Activated effector memory CD4-positive, alpha-beta T cell treated with anti-CD3 and anti-CD28 coated beads, Interleukin-2, amount 50 U/mL, for 16 hours (primary cell): ENCODE measurements around the gene ABTB2.

Source experiments
- DNase-seq: peaks from one replicate; pipeline ENCODE4 v3.0.0-alpha.2; 2020

ABTB2 gene

DNA sequence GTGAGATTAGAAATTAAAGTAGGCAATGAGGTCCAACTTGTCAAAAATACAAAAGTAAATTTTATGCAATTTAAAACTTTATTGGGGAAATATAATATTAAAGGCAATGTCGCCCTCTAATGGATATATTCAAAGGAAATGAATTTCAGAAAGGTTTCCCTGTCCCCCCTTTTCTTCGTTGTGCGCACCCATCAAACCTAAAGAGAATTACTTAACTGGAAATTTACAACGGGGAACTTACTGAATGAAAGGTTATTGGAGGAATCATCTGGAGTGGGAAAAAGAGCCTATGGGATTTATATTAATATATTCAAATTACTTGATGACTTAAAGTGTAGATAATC lies 1.7 kb upstream of the ABTB2 start:
- no peak for DNase-seq

DNA sequence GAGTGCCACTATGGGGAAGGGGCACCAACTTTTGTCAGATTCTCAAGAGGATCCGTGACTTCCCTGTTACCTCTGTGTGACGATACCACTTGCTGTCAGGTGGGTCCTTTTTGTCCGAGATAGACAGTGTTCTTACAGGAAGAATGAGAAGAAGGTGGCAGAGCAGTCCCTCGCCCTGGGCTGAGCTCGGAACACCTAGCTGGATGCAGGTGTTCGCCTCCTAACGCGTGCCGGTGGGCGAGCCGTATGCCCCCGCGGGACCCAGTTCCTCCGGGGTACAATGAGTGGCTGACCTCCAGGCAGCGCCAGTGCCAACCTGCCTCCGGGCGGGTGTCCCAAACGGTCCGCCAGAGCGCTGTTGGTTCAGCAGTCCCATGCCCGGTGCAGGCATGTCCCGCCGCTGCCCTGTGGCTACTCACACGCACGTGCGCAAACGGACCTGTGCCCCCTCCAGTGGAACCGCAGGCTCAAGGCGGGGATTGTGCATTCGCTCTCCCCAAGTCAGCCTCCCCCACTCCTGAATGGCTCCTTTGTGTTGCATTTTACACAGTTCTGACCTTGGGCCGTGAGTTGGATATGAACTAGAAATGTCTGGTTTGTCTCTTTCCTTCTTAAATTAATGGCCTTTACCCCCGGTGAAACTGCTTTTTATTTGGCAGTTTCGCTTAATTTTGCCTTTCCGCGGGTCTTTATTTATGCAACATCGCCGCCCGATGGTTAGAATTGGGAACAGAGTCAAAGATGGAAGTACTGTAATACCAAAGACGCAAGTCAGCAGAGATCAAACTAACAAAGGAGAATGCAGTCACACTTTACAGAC lies 1.1 kb upstream of the ABTB2 start:
- DNase-seq, result peak; percentile 89

DNA sequence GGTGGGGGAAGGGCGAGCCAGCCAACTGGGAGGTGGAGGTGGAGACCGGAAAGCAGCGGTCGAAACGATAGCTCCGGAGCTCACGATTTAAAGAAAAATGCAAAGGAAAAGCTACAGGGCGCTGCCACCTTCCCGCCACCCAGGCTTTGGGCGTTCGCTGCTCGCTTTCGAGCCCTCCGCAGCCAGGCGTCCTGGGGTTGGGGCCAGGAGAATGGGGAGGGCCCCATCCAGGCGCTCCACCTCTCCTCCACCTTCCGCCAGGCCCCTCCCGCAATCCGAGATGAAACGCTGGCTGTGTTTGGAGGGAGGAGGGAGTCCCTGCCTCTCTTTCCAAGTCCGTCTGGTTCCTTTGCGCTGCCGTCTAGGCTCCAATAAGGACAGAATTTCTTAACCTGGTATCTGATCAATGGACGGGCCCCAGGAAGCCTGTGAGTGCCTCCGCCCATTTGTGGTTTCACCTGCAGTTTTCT lies 483 bp upstream of the ABTB2 start:
- DNase-seq, result no peak

DNA sequence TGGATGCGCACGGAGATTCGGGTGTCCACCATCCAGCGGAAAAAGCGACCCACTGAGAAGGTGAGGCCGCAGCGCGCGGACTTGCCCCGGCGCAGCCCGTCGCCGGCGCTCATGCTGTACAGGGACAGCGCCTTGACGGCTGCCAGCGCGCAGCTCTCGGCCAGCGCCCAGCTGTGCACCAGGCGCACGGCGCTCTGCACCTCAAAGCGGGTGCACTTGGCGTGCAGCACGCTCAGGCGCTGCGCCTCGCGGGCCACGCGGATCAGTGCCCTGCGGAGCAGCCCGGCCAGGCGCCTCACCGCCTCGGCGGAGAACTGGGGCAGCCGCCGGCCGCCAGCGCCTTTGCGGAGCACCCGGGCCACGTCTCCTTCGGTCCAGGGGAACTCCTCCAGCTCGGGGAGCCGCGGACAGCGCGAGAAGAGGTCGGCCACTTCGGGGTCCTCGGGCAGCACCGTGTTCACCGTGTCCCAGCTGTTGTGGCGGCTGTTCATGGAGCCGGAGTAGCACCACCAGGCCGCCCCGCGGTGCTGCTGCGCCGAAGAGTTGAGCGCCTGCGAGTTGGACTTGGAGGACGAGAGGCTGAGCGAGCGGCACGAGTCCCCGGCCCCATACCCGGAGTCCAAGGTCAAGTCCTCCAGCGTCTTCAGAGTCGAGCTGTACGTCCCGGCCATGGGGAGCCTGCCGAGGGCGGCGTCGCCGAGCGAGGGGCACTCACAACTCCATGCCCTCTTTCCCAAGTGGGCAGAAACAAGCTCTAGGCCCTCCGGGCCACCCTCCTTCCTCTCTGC lies 703 bp downstream of the ABTB2 start:
- peak; percentile 79 for DNase-seq

DNA sequence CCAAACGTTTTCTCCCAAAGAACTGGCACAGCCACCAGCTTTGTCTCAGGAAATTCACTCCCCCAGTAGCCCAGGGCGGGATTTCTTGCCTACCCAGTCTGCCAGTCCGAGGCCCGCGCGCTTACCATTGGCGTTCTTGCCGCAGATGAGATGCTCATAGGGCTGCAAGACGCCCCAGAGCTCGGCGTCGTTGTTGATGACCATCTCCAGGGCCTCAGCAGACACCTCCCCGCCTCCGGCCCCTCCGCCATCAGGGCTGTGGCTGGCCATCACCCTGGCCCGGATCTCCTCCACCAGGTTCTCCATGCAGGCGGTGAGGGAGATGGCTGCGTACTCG lies 1.3 kb downstream of the ABTB2 start:
- DNase-seq, result no peak

DNA sequence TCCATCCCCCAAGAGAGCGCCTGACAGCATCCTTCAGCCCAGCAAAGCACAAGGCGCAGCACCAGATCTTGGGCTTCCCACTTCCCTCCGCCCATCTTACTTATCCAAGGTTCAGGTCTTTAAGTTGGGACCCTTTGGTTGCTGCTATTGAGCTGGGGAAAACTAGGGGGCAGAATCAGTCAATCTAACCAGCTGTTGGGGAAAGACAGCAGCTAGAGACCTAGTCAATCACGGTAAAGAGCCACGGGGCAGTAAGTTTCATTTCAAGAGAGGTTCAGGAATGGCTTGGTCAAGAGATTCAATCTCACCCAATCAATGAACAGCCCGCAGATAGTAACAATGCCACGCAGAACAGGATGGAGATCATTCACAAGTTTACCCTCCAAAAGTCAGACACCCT lies 1.7 kb downstream of the ABTB2 start:
- no peak for DNase-seq

DNA sequence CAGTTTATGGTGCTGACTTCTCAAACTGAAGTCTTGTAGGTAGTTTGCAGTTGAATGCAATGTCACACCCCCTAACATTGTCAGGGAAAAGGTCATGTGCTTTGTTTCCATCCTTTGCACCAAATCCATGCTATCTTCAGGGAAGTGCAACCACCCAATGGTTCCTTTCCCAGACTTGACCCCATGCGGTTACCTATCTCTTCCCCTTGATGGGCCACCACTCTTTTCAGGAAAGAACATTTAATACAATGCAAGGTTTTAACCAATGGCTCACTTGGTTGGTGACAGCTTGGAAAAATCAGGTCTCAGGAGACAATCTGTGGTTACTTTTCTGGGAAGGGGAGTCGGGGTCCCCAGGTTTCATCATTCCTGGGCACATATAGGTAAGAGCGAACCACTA lies 2.1 kb downstream of the ABTB2 start:
- DNase-seq, result no peak

DNA sequence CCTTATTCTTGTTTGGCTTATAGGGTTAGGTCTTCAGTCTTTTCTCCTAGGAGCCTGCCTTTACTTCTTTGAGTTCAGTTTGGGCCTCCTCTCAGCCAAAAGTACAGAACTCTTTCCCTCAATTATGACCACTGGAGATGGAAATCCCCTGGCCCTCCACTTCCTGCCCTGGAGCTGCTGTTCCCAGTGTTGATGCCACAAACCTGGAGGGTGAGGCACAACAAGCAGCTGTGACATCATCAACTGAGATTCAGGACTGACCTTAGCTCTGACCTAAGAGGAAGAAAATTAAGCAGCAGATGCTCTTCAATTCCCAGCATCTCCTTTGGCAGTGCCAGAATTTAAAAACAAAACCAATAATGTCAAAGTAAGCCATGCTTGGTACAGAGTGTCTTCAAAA lies 3.0 kb downstream of the ABTB2 start:
- no peak for DNase-seq

DNA sequence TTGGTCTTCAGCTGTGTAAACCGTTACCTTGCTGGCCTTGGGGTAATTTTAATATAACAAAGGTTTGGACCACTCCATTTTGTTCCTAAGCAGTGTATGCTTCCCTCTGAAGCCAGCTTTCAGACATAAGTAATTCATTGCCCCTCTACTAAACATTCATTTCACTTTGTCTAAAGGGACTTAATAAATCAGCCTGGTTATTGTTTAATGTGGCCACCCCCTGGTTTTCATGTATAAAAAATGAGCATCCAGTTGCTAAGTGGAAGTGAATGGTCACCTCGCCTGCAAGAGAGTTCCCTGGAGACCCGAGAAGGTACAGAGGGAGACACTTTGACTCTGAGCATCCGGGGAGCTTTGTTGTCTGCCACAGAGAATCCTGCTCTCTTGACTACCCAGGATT lies 3.9 kb downstream of the ABTB2 start:
- DNase-seq, result no peak

DNA sequence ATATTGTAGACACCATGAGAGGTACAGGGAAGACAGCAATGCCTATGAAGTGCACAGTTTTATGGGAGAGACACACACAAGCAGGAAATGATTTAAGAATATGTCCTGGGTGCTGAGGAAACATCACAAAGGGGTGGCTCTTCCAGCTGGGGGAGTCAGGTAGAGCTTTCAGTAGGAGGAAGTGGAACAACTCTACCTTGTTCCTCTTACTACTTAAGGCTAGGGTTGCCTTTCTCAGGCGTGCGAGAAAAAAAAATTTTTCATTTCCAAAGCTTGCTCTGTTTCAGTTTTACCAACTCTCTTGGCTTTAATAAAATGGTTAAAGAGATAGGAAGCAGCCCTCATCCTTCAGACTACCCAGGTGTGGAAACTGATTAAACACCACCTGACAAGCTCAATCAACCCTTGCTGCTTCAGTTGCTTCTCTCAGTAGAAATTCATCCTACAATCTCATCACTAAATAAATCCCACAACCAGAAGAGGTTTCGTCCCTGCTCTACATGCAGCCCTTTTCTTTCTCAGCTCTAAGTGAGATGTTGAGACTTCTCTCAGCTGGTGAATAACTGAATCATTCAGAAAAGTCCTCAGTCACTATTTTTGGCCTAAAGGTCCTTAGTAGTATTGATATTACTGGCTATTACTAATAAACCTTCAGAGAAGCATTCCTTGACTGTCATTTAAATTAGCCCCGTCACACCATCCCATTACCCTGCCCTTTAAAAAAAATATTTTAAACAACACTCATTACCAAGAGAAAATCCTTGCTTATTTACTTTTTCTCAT lies 5.9 kb downstream of the ABTB2 start:
- DNase-seq, result no peak

DNA sequence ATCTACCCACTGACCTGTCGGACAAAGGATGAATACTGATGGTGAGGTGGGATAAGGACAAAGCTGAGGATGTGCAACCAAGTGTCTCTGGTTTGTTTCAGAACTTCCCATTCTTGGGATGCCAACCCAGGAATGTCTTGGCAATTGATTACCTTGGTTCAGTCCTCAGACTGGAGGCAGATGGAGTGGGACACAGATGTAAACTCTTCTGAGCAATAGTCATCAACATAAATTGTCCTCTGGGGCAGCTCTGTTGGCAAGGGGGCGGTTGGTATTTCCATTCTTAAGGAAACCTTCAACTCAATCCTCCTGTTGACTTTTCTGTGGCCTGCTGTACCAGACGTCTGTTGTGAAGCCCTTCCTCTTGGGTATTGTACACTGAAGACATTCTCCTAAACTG lies 6.8 kb downstream of the ABTB2 start:
- no peak for DNase-seq

DNA sequence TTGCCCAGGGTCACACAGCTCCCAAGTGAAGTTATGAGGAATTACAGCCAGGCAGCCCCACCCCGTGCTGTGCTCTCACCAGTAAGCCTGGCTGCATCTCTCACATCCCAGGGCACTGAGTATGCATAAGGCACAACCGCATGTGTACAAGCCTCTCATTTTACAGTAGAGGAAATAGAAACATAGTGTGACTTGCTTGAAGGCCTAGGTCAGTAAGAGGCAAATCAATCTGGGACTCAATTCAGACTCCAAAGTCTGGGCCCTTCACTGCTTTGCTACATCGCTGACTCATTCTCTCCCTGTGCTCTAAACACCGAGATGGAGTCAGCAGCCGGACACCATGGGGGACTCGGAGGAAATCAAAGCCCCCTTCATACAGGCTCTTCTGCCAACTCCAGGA lies 7.9 kb downstream of the ABTB2 start:
- no peak for DNase-seq

DNA sequence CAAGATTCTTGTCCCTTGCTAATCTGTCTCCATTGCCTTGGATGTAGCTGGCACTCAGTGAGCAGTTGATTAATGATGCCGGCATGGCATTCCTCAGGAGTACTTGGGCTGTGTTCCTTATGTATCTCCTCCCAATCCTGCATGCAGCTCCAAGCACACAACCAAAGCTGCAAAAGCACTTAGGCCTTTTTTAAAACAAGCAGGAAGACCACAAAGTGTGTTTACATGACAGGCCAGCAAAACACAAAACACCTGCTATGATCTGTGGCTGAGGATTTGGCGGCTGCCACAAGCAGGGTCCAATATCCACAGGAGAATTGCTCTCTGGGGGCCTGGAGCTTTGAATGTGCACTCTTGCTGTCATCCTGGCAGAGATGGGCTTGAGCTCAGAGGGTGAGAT lies 8.9 kb downstream of the ABTB2 start:
- no peak for DNase-seq

DNA sequence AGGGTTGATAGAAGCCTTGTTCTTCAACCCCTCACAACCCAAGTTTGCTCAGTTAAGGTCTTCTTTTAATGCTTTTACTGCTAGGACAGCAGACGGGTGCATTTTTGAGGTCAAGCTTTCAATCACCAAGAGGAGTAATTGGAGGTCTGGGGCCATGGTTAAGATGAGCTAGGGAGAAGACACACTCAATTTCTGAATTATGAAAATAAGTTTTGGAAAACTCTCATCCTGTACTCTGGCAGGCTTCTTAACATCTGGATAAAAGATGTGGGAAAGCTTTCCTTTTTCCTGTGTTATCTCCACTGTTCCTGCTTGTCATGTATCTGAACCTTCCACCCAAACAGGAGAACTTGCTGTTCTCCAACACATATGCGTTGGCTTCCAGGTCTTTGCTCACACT lies 9.7 kb downstream of the ABTB2 start:
- DNase-seq, result no peak

DNA sequence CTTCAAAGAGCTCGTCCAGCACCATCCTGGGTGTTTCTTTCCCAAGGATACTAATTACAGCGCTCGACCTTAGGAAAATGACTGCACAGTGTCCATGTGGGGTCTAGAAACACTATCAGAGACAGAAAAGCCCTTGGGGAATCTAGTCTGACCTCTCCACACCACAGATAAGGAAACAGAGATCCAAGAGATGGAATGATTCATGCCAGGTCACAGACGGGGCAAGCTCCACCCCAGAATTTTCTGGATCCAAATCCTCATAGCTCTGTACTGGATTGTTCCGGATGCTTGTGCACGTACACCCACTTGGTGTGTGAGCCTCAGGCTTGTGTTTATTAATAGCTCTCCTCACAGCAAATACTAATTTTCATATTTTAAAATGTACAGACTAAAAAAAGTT lies 11.3 kb downstream of the ABTB2 start:
- DNase-seq, result no peak

DNA sequence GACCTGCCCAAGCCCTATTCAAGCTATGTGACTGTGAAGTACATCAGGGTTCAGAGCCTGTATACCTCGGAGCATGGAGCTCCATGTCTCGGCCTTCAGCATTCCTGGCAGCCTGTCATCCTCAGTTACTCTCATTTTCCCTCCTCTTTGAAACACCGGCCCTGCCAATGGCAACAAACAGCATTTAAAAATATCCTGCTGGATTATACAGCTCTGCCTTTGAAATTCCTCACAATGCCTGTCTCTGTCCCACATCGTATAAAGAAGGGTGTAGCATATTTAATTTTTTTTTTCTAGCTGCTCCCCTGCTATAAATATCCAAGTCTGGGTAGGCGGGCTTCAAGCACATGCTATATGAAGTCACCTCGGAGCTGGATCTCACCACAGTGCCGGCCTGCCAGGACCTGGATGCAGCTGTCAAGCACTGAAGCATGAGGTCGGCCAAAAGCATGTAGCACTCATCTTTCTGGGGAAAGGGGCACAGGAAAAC lies 11.8 kb downstream of the ABTB2 start:
- no peak for DNase-seq

DNA sequence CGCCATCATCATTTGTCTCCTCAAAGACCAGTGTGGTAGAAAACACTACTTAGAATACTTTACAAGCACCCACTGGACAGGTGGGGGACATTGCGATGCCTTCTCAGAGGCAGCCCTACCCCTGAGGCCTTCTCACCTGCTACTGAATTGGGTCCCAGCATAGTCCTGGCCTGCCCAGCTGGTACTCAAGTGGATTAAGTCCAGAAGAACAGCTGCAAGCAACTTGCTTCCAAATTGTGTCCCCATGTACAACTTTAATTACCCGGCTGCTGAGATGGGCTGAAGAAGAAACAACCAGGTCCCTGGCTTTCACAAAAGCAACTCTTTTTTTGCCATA lies 12.3 kb downstream of the ABTB2 start:
- DNase-seq, result no peak

DNA sequence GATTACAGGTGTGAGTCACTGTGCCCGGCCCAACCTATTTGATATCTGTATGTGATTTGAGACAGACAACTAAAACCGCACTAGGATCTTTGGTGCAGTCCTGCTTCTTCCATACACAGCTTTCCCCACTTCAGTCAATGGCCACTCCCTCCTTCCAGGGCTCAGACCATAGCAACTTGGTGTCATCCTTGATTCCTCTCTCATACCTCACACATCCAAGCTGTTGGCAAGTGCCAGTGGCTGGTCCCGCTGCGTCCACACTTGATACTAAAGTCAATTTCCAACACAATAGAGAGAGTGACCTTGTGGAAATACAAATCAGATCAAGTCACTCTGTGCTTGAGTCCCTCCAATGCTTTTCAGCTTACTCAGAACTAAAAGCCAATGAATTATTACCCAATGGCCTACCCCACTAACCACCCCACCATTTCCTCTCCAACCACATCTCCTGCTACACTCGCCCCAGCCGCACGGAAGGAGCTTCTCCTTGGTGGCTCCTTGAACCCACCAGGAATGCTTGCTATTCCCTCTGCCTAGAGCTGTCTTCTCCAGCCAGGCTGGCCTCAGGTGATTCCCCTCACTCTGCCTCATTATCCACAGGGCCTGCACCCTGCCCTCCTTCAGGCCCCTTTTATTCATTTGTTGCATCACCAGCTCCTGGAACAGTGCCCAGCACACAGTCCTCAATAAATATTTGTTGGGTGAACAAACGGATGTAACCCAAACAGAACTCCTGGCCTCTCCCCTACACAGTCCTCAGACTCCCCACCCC lies 12.9 kb downstream of the ABTB2 start:
- DNase-seq, result no peak

DNA sequence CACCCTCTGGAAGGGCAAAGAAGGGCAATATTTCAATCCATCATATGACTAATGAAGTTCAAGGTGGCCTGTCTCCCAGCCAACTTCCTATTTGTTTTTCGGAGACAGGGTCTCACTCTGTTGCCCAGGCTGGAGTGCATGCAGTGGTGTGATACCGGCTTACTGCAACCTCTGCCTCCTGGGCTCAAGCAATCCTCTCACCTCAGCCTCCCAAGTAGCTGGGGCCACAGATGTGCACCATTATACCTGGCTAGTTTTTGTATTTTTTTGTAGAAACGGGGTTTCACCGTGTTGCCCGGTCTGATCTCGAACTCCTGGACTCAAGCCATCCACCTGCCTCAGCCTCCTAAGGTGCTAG lies 13.4 kb downstream of the ABTB2 start:
- DNase-seq, result no peak

DNA sequence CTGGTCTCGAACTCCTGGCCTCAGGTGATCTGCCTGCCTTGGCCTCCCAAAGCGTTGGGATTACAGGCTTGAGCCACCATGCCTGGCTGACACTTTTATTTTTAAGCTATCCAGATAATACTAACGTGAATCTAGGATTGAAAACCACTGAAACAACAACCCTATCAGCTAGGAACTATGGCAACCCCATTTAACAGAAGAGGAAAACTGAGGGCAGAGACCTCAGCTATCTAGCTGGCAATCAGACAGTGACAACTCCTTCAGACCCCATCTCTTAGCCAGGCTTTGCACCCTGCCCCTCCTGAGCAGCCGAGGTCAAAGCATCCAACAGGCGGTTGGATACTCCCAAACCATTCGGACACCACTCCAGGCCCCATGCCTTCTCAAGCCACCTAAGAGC lies 14.1 kb downstream of the ABTB2 start:
- DNase-seq, result no peak

DNA sequence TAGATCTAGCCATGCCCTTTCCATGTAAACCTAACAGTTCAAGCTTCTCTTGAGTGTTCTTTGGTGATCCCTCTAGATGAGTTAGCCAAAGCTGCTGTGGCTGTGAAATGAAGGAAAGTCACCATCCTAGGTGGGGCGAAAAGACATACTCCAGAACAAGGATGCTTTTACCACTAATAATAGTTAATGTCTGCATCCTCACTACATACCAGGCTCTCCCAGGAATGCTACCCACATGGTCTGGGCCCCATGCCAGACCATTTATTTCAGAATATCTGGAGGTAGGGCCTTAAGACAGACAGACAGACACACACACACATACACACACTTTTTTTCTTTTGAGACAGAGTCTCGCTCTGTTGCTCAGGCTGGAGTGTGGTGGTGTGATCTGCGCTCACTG lies 14.7 kb downstream of the ABTB2 start:
- DNase-seq, result no peak

DNA sequence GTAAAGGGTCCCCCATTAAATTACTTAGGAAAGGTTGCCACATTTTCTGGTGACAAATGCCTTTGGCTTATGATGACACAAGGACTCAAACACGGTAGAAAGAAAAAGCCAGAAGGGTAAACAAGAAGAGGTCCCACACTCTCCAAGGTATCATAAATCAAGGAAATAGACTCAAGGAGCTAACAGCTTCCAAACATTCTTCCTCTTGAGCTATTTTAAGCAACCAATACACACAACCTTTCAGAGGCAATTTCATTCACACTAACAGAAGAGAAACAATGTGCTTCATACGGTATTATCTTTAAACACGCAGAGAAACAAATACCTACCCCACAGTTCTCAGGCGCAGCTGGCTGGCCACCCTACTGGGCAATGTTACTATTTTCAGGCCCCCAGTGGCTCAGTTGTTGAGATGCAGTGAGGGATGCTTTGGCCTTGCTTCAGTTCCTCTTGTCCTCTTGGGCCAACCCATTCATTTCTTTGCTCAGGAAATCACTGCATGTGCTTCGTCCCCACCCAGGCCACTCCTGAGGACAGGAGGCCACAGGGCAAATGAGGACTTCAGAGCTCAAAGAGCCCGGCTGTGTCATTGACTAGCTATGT lies 15.8 kb downstream of the ABTB2 start:
- DNase-seq, result no peak

DNA sequence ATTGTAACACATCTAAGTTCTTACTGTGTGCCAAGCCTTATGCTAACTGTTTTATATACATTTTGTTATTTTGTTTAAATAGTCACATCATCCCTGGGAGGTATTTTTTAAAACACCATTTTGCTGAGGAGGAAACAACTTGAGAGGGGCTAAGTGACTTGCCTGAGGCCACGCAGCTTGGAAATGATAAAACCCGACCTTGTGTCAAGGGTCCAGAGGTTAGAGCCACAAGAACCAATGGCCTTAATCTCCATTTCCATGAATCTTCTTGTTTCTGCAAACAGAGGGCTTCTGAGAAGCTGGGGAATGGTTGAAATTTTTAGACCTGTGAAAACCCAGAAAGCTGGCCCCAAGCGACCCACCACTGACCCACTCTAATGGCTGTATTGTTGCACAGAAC lies 16.7 kb downstream of the ABTB2 start:
- DNase-seq, result no peak
